22Rv1 (cell line): ENCODE results near the gene KLHDC4.

ENCODE experiments used
- ZFX ChIP-seq: fragments of 450-650 bp; IDR thresholded peaks from 2 replicates; pipeline ENCODE4 v1.6.1; 2017; ENCODE audit warnings: antibody characterized with exemption, borderline replicate concordance
- TF ChIP-seq, protein P1 (sequence below): fragments of 450-650 bp; IDR thresholded peaks from 2 replicates; pipeline ENCODE4 v1.5.1; 2017; ENCODE audit warnings: mild to moderate bottlenecking

- TF ChIP-seq, protein P1, sequence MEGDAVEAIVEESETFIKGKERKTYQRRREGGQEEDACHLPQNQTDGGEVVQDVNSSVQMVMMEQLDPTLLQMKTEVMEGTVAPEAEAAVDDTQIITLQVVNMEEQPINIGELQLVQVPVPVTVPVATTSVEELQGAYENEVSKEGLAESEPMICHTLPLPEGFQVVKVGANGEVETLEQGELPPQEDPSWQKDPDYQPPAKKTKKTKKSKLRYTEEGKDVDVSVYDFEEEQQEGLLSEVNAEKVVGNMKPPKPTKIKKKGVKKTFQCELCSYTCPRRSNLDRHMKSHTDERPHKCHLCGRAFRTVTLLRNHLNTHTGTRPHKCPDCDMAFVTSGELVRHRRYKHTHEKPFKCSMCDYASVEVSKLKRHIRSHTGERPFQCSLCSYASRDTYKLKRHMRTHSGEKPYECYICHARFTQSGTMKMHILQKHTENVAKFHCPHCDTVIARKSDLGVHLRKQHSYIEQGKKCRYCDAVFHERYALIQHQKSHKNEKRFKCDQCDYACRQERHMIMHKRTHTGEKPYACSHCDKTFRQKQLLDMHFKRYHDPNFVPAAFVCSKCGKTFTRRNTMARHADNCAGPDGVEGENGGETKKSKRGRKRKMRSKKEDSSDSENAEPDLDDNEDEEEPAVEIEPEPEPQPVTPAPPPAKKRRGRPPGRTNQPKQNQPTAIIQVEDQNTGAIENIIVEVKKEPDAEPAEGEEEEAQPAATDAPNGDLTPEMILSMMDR, result no peak
- TF ChIP-seq ZFX, result no peak
Measured at GRCh38 chr16:87694441-87695125, 71.2 kb downstream of the KLHDC4 start.
